Body of pancreas (tissue), 4 donors: ENCODE measurements around the gene IGIP. TPM values are rescaled to one million over a fixed set of nuclear protein-coding genes. Genes with fewer than 3 reads are reported as not detected.

ENCODE experiments used
- ATAC-seq: fragments of 150-250 bp; one replicate; pipeline ENCODE4 v1.9.1; 2016
- DNase-seq, 4 donors: peaks; one replicate each; pipeline ENCODE4 v3.0.0-alpha.2; 2019
- H3K27ac ChIP-seq, 4 donors: fragments of 200-600 bp; sonication (generic); 1 replicate in 3 of 4; 2 replicates in 1 of 4; pipeline versions ENCODE4 v1.5.1 to v1.6.1; 2016 to 2019; ENCODE audit warnings: mild to moderate bottlenecking in 1 of 4, mixed read lengths in 1 of 4, moderate library complexity in 1 of 4
- H3K27me3 ChIP-seq, 2 donors: fragments of 200-600 bp; sonication (generic); one replicate each; pipeline ENCODE4 v1.6.0; 2016; ENCODE audit warnings: mild to moderate bottlenecking in 1 of 2
- H3K36me3 ChIP-seq, 2 donors: fragments of 200-600 bp; sonication (generic); replicated peaks in 1 of 2; 2 replicates each; pipeline ENCODE4 v1.5.1; 2016; ENCODE audit warnings: low read depth in 2 of 2; ENCODE audit not compliant: insufficient read depth in 1 of 2
- H3K4me1 ChIP-seq: fragments of 200-600 bp; sonication (generic); one replicate; pipeline ENCODE4 v1.6.0; 2016
- H3K4me3 ChIP-seq, 2 donors: fragments of 200-600 bp; sonication (generic); 1 replicate in 1 of 2; 2 replicates in 1 of 2; pipeline ENCODE4 v1.5.1; 2016 to 2019
- H3K9me3 ChIP-seq, 3 donors: fragments of 200-600 bp; sonication (generic); 1 replicate in 2 of 3; 2 replicates in 1 of 3; pipeline ENCODE4 v1.5.1; 2016
- POLR2A ChIP-seq, 3 donors: fragments of 450-650 bp; IDR thresholded peaks; one replicate each; pipeline ENCODE4 v1.6.1; 2016; ENCODE audit warnings: antibody characterized with exemption in 3 of 3, mild to moderate bottlenecking in 2 of 3
- WGBS, 2 donors: methylation state at CpG; one replicate each; pipeline ENCODE4 v1.1.5; 2017; 5-methylcytosine and 5-hydroxymethylcytosine counted together
- intact Hi-C: fragments of 100-400 bp; cut with DNase I; formaldehyde crosslinking; loops from one replicate; pipeline ENCODE4 v1.15.1; 2023
- total RNA-seq, 2 donors: library from RNA; depleted of rRNA; stranded (reverse); fragments of >200 nt; gene quantifications; one replicate each; pipeline ENCODE4 v1.1.0, GENCODE V29; 2016
- TF ChIP-seq, protein P1 (sequence below), 7 experiments: fragments of 450-650 bp in 4 of 7; fragments of 200-600 bp in 3 of 7; sonication (generic) in 3 of 7; IDR thresholded peaks; one replicate each; pipeline ENCODE4 v1.5.1; 2016 to 2019; ENCODE audit warnings: antibody characterized with exemption in 7 of 7

The IGIP gene
- total RNA-seq, 2 donors from 2014 or later = 6.3 to 16.6 TPM

- 56 to 65% methylated on average over 2 of the region's 2 CpGs for WGBS, 2 donors
- Histone ChIP-seq H3K4me1 (peaks cover 17% of the 10 kb centered on the region), H3K27ac (no peak overlapping the region), H3K36me3 (no peaks in the 10 kb centered on the region), H3K27me3 (no peaks in the 10 kb centered on the region), H3K9me3 (no peaks in the 10 kb centered on the region), H3K4me3 (no peak overlapping the region)
- DNase-seq = no peak
- no peak for ATAC-seq
- intact Hi-C loops = no loop called here
- TF ChIP-seq, protein P1, sequence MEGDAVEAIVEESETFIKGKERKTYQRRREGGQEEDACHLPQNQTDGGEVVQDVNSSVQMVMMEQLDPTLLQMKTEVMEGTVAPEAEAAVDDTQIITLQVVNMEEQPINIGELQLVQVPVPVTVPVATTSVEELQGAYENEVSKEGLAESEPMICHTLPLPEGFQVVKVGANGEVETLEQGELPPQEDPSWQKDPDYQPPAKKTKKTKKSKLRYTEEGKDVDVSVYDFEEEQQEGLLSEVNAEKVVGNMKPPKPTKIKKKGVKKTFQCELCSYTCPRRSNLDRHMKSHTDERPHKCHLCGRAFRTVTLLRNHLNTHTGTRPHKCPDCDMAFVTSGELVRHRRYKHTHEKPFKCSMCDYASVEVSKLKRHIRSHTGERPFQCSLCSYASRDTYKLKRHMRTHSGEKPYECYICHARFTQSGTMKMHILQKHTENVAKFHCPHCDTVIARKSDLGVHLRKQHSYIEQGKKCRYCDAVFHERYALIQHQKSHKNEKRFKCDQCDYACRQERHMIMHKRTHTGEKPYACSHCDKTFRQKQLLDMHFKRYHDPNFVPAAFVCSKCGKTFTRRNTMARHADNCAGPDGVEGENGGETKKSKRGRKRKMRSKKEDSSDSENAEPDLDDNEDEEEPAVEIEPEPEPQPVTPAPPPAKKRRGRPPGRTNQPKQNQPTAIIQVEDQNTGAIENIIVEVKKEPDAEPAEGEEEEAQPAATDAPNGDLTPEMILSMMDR (IDR thresholded peaks at IDR 0.05) = no peak
- no peak for TF ChIP-seq POLR2A (IDR thresholded peaks at IDR 0.05)
These were observed 46.7 kb downstream of the IGIP start for GRCh38 chr5:140172483-140172882.

GRCh38 chr5:140174014-140174413 lies 48.3 kb downstream of the IGIP start:
- Histone ChIP-seq H3K9me3 (no peaks in the 10 kb centered on the region), H3K27me3 (no peaks in the 10 kb centered on the region), H3K36me3 (no peaks in the 10 kb centered on the region), H3K4me1 (peaks cover 32% of the 10 kb centered on the region), H3K27ac (peak overlapping the region in 3 of 4 donors; percentile 97 to 100 (median 99)), H3K4me3 (no peak overlapping the region)
- intact Hi-C loops = no loop called here
- 72 to 77% methylated on average over 2 of the region's 2 CpGs for WGBS, 2 donors
- ATAC-seq (no peak), DNase-seq (no peak)
- TF ChIP-seq POLR2A (IDR thresholded peaks at IDR 0.05) = no peak
- TF ChIP-seq, protein P1 (IDR thresholded peaks at IDR 0.05) = no peak

DNA sequence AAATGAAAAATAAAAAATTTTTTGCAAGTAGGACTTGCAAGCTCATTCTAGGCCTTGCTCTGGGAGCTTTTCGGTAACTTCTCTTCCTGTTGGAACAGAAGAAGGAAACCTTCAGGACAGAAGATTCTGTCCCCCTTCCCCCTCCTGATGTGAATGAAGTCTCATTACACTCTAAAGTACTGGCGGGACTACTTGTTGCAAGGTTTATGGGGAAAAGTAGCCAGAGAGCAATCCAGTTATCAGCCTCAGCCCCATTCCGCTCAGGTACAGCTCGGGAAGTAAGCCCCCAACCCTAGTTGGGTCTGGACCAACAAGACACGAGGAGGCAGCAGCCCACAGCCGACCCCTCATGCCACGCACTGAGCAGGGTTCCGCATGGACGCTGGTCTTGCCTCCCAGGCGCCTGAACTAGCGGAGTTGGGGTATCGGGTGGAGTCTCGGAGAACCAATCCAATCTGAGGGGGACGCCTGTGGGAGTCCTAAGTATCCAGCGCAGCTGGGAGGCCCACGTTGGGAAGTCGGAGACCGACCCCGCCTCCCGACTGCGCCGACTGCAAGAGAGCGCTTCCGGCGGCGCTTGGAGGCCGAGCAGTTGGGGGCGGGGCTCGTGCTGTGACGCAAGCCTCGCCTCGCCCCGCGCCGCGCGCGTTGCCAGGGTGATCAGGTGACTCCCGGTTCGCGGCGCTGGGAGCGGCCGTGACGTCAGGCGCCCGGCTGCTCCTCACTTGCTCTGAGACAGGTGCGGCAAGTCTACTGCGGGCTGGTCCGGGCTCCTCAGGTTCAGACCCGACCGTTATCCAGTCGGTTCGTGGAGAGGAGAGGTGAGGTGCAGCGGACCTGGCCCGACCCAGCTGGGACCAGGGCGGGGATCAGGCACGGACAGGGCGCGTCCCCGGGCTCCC lies 49.0 kb downstream of the IGIP start, which contains the start of gene CYSTM1:
TSS of gene CYSTM1 (plus strand) at position 724 of the 902 bp plus-strand sequence. CDS start 19,278 bp downstream, outside the sequence.
- DNase-seq (peak; percentile 98 to 99 (median 98)), ATAC-seq (peak; percentile 91)
- Histone ChIP-seq H3K9me3 (no peaks in the 10 kb centered on the region), H3K27ac (peak within 1 kb of the TSS; percentile 89 to 100 (median 98)), H3K4me3 (peak within 1 kb of the TSS; percentile 83 to 94), H3K27me3 (no peaks in the 10 kb centered on the region), H3K36me3 (no peaks in the 10 kb centered on the region), H3K4me1 (peaks cover 37% of the 10 kb centered on the region)
- TF ChIP-seq, protein P1 (IDR thresholded peaks at IDR 0.05) = peak in 1 of 7 experiments; percentile 27
- peak; percentile 94 to 97 (median 95) for TF ChIP-seq POLR2A (IDR thresholded peaks at IDR 0.05)
- WGBS, 2 donors = 2 to 4% methylated on average over 18 to 61 of the region's 61 CpGs
- intact Hi-C loops = no loop called here

- no peaks in the 10 kb centered on the region for H3K27me3 ChIP-seq
- DNase-seq = peak; percentile 80 to 86 (median 85)
- peak overlapping the region; percentile 89 to 100 (median 98) for H3K27ac ChIP-seq
- peak overlapping the region; percentile 83 to 94 for H3K4me3 ChIP-seq
- H3K9me3 ChIP-seq = no peaks in the 10 kb centered on the region
- intact Hi-C loops = no loop called here
- WGBS, 2 donors = 0% methylated on average over 20 to 53 of the region's 58 CpGs
- peak; percentile 69 for ATAC-seq
- no peaks in the 10 kb centered on the region for H3K36me3 ChIP-seq
- no peak for TF ChIP-seq POLR2A (IDR thresholded peaks at IDR 0.05)
- TF ChIP-seq, protein P1 (IDR thresholded peaks at IDR 0.05) = peak in 4 of 7 experiments; percentile 33 to 41 (median 34)
- H3K4me1 ChIP-seq = peaks cover 45% of the 10 kb centered on the region
These were observed 49.8 kb downstream of the IGIP start for GRCh38 chr5:140175367-140176030.
